Measurements from ENCODE around the gene CDC40.
"Not testable (repeated sequence)": the region's sequence is repeated elsewhere in the genome, so short reads cannot be mapped to it uniquely, and the experiment has no call there.

The CDC40 gene

GRCh38 chr6:110201151-110201884 lies 21.1 kb downstream of the CDC40 start:
- no peak for DNase-seq

DNA sequence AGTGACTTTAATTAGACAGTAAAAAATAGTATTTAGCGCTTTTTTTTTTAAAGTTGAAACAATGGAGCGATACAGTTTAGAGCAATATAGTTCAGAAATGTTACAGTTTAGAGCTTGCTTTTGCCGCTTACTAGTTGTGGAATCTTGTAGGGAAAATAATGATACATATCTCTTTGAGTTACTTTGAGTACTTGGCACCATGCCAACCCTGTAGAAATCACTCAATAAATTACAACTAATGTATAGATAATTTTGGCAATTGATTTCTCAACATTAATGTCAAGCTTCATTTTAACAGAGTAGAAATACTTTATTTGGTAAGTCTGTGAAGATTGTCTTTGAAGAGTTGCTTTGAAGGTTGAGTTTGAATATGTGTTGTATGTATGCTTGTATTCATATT lies 27.4 kb downstream of the CDC40 start:
- no peak for DNase-seq

DNA sequence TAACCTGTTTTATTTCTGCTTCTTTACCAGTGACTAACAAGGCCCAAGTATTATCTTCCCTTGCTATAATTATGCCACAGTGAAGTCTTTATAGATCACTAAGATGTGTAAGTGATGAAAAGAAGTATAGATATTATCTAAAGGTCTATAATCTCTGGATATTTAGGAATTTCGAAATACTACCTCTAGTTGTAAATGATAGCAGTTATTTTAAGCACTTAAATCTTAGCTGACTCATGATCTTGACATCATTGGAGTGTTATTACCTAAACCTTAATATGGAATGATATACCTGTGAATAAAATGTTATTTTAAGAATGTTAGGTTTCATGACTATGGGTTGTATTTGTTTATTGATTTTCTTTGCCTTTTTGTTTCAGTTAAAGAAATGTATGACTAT lies 31.5 kb downstream of the CDC40 start:
- no peak for DNase-seq

DNA sequence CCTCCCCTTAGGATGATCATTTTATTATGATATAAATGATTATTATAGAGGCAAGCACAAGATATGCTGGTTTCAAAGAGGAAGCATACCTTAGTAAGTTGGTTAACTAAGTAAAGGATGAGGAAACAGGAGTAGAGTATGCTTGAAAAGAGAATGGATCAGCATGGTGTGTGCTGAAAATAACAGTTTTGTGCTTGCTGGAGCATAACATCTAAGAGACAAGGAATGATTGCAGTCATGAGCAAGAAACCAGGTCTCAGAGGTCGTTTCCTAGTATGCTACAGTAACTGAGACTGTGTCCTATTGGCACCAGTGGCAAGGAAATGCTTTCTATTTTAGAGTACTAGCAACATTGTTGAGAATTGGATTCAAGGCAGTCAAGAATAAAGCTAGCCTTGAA lies 34.1 kb downstream of the CDC40 start:
- no peak for DNase-seq

- no peak for DNase-seq
Observed at GRCh38 chr6:110216140-110216539, 35.9 kb downstream of the CDC40 start.

GRCh38 chr6:110217266-110217665 lies 37.0 kb downstream of the CDC40 start:
- DNase-seq, result no peak

DNA sequence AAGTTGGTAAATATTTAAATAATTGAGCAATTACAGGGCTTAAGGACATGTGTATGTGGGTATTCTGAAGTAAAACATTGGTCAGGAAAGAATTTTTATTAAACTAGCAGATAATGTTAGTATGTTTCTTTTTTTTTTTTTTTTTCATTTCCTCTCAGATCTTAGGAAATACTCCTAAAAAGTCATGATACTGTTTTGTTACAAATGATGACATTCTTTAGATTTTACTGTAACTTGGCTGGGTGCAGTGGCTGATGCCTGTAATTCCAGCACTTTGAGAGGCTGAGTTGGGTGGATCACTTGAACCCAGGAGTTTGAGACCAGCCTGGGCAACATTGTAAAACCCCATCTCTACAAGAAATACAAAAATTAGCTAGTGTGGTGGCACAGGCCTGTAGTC lies 41.5 kb downstream of the CDC40 start:
- no peak for DNase-seq

DNA sequence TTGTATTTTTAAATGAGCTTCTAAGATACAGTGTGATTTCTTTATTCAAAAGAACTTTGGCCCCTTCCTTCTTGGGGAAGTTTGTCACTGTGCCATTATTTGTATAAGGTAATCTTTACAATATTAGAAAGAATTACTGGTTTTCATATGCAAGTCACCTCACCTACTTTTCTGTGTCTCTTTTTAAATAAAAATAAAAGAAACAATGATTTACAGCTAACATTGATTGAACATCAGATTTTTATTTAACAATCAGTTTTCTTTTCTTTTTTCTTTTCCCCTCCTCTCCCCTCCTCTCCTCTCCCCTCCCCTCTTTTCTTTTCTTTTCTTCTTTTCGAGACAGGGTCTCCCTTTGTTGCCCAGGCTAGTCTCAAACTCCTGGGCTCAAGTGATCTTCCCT lies 46.0 kb downstream of the CDC40 start:
- no peak for DNase-seq

- DNase-seq, result no peak
Observed at GRCh38 chr6:110232450-110232849, 52.2 kb downstream of the CDC40 start.

DNA sequence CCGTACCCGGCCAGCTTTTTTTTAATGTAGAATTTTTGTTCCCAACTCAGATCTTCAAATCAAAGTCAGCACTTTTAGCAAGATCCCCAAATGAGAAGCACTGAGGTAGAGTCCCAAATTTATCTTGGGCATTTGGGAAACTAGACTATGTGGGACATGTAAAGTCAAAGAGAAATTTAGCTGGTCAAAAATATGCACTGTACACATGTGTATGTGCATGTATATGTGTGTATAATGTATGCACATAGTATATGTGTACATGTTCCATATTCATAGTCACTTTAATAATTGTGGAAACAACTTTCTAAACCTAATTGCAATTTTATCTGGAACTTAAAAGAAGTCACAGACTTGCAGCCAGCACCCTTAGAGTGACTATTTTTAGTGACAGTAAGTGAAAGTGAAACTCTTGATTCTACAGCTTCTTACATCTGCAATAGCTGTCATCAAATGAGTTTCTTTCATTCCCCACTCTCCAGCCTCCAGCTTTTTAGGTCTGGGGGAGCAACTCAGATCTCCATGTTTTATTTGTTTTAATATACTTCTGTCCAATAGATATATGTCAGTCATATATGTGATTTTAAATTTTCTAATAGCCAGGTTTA lies 53.6 kb downstream of the CDC40 start:
- no peak for DNase-seq

DNA sequence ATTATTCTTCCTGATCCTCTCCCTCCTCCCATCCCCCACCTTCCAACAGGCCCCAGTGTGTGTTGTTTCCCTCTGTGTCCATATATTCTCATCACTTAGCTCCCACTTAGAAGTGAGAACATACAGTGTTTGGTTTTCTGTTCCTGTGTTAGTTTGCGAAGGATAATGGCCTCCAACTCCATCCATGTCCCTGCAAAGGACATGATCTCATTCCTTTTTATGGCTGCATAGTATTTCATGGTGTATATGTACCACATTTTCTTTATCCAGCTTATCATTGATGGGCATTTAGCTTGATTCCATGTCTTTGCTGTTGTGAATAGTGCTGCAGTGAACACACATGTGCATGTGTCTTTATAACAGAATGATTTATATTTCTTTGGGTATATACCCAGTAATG lies 55.8 kb downstream of the CDC40 start:
- DNase-seq, result not testable (repeated sequence)

GRCh38 chr6:110239526-110240274 lies 59.5 kb downstream of the CDC40 start:
- no peak for DNase-seq

GRCh38 chr6:110244621-110245020 lies 64.4 kb downstream of the CDC40 start:
- DNase-seq, result not testable (repeated sequence)

DNA sequence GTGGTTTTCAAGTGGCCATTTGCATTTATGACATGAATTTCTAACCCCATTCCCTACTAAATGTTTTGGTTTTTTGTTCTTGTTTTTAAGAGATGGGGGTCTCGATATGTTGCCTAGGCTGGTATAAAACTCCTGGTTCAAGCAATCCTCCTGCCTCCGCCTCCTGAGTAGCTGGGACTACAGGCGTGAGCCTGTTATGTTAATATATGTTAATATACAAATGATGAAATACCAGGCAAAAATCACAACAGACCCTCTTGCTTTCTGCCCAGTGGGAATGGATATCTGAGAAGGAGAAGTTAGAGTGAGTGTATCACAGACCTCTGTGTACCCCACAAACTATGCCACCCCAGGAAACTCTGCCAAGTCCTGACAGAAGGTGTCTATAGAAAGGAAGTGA lies 66.2 kb downstream of the CDC40 start:
- DNase-seq, result no peak

DNA sequence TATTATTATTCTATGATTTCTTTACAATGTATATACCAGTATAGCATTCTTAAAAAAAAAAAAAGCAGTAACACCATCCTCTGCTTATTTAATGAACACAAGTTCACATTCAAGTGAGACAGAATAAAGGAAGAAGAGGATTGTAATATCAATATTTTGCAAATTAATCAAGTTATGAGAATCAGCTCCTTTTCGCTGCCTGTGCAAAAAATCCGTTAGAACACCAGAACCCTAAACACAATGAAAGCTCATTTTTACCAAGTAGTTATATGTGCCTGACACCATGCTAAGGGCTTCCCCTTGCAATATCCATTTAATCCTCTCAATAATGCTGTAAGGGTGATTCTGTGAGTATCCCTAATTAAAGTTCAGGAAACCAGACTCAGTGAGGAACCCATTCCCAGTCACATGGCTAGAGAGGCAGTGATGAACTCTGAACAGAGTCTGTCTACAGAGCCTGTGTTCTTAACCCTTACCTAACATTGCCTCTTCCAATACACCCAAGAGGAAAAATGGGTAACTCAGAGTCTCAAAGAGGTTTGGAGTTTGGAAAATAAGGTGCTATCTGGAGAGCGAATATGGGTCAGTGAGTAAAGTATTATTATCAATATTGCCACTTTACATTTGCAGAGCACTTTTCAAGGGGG lies 66.8 kb downstream of the CDC40 start:
- no peak for DNase-seq

GRCh38 chr6:110250058-110250457 lies 69.8 kb downstream of the CDC40 start:
- DNase-seq, result no peak

DNA sequence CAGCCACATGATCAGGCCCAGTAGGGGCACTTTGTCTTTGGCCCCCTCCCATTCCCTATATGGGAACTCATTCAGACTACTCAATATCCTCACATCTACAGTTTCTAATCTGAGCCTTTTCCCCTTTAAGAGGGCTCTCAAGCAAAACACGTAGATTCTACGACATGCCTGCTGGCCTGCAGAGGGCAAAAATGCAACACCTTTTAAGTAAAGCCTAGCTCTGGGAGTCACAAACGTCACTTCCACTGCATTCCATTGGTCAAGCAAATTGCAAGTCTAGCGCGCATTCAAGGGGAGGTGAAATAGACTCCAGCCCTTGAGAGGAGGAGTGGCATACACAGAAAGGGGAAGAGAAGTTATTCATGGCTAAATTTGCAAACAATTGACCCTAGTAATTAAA lies 70.6 kb downstream of the CDC40 start:
- no peak for DNase-seq

DNA sequence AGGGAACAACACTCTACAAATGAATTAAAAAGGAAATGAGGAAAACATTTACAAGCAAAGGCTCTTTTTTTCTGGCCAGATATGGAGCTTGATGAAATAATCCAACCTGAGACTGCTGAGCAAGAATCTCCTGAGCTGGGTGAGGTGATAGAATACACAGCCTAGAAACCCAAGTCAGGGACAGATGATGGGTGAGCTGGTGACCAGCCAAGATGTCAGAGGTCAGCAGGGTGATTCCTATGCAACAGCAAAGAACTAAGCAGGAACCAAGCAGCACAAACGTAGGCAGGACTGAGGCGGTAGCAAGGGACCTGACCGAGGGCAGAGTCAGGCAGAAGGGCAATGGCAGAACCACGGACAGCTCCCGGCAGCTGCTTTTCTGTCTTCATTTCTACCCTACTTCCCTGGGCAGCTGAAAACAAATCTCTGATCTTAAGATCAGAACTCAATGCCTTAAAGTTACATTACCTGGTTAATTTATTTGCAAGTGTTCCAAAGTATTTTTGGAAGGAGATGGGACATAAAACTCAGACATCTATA lies 75.1 kb downstream of the CDC40 start:
- DNase-seq, result no peak

- DNase-seq, result no peak
Observed at GRCh38 chr6:110256366-110256765, 76.1 kb downstream of the CDC40 start.

DNA sequence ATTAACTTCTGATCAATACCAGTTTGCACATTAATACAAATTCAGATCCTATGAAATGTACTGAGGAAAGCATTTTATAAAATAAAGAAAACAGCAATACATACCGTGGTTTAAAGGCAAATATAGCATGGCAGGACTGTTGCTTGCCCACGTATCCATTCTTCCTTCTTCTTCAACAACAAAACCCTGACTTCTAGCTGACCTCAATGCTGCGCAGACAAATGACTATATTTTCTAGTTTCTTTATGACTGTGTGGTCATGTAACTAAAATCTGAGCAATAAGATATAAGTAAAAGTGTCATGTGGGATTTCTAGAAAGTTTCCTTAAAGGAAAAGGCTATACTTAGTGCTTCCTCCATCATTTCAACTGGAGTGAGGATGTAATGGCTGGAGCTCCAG lies 85.0 kb downstream of the CDC40 start:
- DNase-seq, result no peak

GRCh38 chr6:110266996-110267395 lies 86.8 kb downstream of the CDC40 start:
- no peak for DNase-seq

- no peak for DNase-seq
Observed at GRCh38 chr6:110269623-110270022, 89.4 kb downstream of the CDC40 start.

DNA sequence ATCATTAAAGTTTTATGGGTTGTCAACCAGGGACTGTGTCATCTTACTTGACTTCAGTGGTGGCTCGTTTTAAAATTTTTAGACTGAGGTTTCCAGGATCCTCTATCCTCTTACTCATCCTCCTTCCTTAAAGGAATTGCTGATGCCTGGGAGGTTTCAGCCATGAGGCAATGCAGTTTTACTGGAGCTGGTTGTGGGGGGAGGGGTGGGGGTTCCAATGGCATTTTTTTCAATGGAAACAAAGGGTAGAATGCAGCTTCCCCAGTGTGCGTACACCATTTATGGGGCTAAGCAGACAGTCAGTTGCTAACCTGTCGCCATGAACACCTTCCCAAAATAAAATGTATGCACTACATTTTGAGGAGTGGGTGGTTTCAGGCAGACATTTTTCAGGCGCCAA lies 89.9 kb downstream of the CDC40 start:
- no peak for DNase-seq

DNA sequence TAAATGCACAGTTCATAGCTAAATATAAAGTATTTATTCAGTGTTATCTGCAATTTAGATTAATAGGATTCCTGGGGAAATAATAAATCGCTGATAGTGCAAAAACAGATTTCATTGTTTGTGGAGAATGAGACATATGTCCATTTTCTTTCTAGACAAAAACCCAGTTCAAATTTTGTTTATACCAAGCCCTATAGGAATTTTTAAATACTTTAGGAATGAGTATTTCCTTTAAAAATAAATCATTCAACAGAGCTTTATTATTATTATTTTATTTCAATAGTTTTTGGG lies 91.5 kb downstream of the CDC40 start:
- no peak for DNase-seq

All from NCI-H345 (cell line).